HG03095 (cell line): Measurements from ENCODE around the gene OTOG.

Experiments used
- ATAC-seq: cut with Tn5 transposase; IDR thresholded peaks from one replicate; pipeline ENCODE4 v1.9.1; 2021; ENCODE audit warnings: moderate library complexity; ENCODE audit not compliant: unreplicated experiment

OTOG gene

GRCh38 chr11:17602105-17603001, 55.3 kb downstream of the OTOG start:
- ATAC-seq, result no peak

GRCh38 chr11:17603056-17603825, 56.2 kb downstream of the OTOG start:
- ATAC-seq, result no peak

GRCh38 chr11:17604201-17604914, 57.3 kb downstream of the OTOG start:
- ATAC-seq, result no peak

GRCh38 chr11:17604915-17605233, 57.8 kb downstream of the OTOG start:
- ATAC-seq, result no peak

GRCh38 chr11:17605651-17606122, 58.6 kb downstream of the OTOG start:
- no peak for ATAC-seq

GRCh38 chr11:17606233-17607082, 59.4 kb downstream of the OTOG start:
- no peak for ATAC-seq

GRCh38 chr11:17607083-17607429, 60.0 kb downstream of the OTOG start:
- ATAC-seq, result no peak

- no peak for ATAC-seq
These were observed 60.8 kb downstream of the OTOG start for GRCh38 chr11:17607591-17608570.

- ATAC-seq, result no peak
These were observed 61.8 kb downstream of the OTOG start for GRCh38 chr11:17608821-17609220.

- no peak for ATAC-seq
These were observed 62.4 kb downstream of the OTOG start for GRCh38 chr11:17609291-17610084.

- ATAC-seq, result no peak
These were observed 63.2 kb downstream of the OTOG start for GRCh38 chr11:17610085-17610894.

GRCh38 chr11:17611049-17611448, 64.0 kb downstream of the OTOG start:
- no peak for ATAC-seq

GRCh38 chr11:17611503-17612220, 64.6 kb downstream of the OTOG start:
- no peak for ATAC-seq

- no peak for ATAC-seq
These were observed 65.4 kb downstream of the OTOG start for GRCh38 chr11:17612221-17613188.

- ATAC-seq, result no peak
These were observed 66.4 kb downstream of the OTOG start for GRCh38 chr11:17613428-17613962.

- no peak for ATAC-seq
These were observed 66.9 kb downstream of the OTOG start for GRCh38 chr11:17613983-17614382.
